ENCODE measurements around the gene GAGE12H.
"Not testable (repeated sequence)": the region's sequence is repeated elsewhere in the genome, so short reads cannot be mapped to it uniquely, and the experiment has no call there.

GAGE12H gene

GRCh38 chrX:49579649-49580048 lies at the start of gene GAGE12H:
GAGE12H (plus strand) TSS chrX:49579949; CDS start chrX:49581104, 1,155 bp downstream.
- not testable (repeated sequence) for DNase-seq

GRCh38 chrX:49531877-49532276 lies 47.9 kb upstream of the GAGE12H start, which contains the start of gene GAGE12C:
GAGE12C (plus strand) TSS chrX:49532177; CDS start chrX:49533332, 1,155 bp downstream.
- not testable (repeated sequence) for DNase-seq

- not testable (repeated sequence) for DNase-seq
These were observed 38.3 kb upstream of the GAGE12H start, which contains the start of gene GAGE12D for GRCh38 chrX:49541433-49541832. GAGE12D (plus strand) TSS chrX:49541733; CDS start chrX:49542888, 1,155 bp downstream.

GRCh38 chrX:49550989-49551388 lies 28.8 kb upstream of the GAGE12H start, which contains the start of gene GAGE12E:
GAGE12E (plus strand) TSS chrX:49551289; CDS start chrX:49552444, 1,155 bp downstream.
- DNase-seq = not testable (repeated sequence)

GRCh38 chrX:49560542-49560941 lies 19.2 kb upstream of the GAGE12H start, which contains the start of gene GAGE12F:
GAGE12F (plus strand) TSS chrX:49560842; CDS start chrX:49561997, 1,155 bp downstream.
- not testable (repeated sequence) for DNase-seq

- DNase-seq = not testable (repeated sequence)
These were observed 11.0 kb upstream of the GAGE12H start for GRCh38 chrX:49568728-49569127.

GRCh38 chrX:49569152-49569551 lies 10.6 kb upstream of the GAGE12H start:
- DNase-seq = not testable (repeated sequence)

- not testable (repeated sequence) for DNase-seq
These were observed 9.6 kb upstream of the GAGE12H start, which contains the start of gene GAGE12G for GRCh38 chrX:49570100-49570499. GAGE12G (plus strand) TSS chrX:49570400; CDS start chrX:49571555, 1,155 bp downstream.

GRCh38 chrX:49589196-49589595 lies 9.4 kb downstream of the GAGE12H start, which contains the start of gene GAGE2A:
GAGE2A (plus strand) TSS chrX:49589496; CDS start chrX:49590651, 1,155 bp downstream.
- not testable (repeated sequence) for DNase-seq

- DNase-seq = peak; percentile 3
These were observed 10.2 kb downstream of the GAGE12H start for GRCh38 chrX:49589769-49590478.

GRCh38 chrX:49590488-49590887 lies 10.7 kb downstream of the GAGE12H start:
- DNase-seq = not testable (repeated sequence)

- DNase-seq = not testable (repeated sequence)
These were observed 19.0 kb downstream of the GAGE12H start, which contains the start of gene GAGE1 for GRCh38 chrX:49598720-49599119. GAGE1 (plus strand) TSS chrX:49599020; CDS start chrX:49600175, 1,155 bp downstream.

GRCh38 chrX:49610718-49611310 lies 31.1 kb downstream of the GAGE12H start:
- DNase-seq = no peak

- DNase-seq = no peak
These were observed 38.8 kb downstream of the GAGE12H start for GRCh38 chrX:49618574-49618973.

GRCh38 chrX:49627086-49627777 lies 47.5 kb downstream of the GAGE12H start:
- DNase-seq = peak; percentile 34

Measured in stimulated activated CD4-positive, alpha-beta T cell treated with anti-CD3 and anti-CD28 coated beads, Interleukin-15, amount 100 ng/mL, for 24 hours (primary cell).